ENCODE data around the gene NUP210.

The NUP210 gene

GRCh38 chr3:13364602-13365271 is 55.4 kb downstream of the NUP210 start:
- no peak overlapping the region for H3K27ac ChIP-seq (ENCODE audit: low read length)
- H3K4me1 ChIP-seq (ENCODE audit: control insufficient read depth, insufficient read depth, low read length): peaks cover 5% of the 10 kb centered on the region; the same call in 1 of the 2 replicates
- peaks cover 8% of the 10 kb centered on the region for H3K36me3 ChIP-seq (ENCODE audit: control insufficient read depth, insufficient read depth, low read length)
- H3K9me3 ChIP-seq (ENCODE audit: control insufficient read depth, insufficient read depth, low read length): no peaks in the 10 kb centered on the region
- H3K27me3 ChIP-seq (ENCODE audit: control insufficient read depth, insufficient read depth, low read length): no peaks in the 10 kb centered on the region
- no peak overlapping the region for H3K4me3 ChIP-seq (ENCODE audit: low read length)
- no peak for DNase-seq (ENCODE audit: low read depth, low spot score)
- no CpG with 5 or more reads among the region's 12 CpGs for WGBS (ENCODE audit: insufficient coverage, insufficient read length)

DNA sequence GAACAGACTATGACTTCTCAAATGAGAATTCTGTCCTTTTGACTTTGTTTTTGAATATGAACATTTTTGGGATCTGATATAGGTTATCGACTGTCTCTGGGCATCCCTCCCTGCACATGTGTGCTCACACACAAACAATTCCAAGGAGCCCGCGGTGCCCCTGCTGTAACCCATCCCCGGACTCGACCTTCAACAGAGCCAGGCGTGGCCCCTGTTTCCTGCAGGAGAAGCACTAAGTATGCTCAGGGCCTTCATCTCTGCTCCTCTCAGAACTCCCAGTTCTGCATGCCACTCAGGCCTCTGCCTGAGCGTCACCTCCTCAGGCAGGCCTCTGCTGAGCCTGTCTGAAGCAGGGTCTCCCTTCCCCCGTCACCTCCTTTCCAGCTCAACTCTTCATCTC is 57.6 kb downstream of the NUP210 start:
- no CpG with 5 or more reads among the region's 8 CpGs for WGBS (ENCODE audit: insufficient coverage, insufficient read length)

DNA sequence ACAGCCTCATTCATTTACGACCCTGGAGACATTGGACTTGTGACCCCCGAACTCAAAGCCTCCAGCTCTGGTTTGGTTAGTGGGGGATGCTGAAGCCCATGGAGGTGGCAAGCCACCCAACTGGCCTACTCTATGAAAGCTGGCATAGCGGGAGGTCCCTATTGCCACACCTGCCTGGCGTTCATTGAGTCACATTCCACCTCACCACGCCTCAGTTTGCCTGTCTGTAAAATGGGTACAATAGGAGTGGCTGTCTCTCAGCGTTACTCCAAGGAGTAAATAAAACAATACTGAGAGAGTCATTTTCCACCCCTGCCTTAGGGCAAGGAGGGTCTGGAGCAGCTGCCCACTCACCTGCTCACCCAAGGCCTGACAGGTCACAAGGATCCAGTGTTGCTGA is 60.2 kb downstream of the NUP210 start:
- WGBS (ENCODE audit: insufficient coverage, insufficient read length): no CpG with 5 or more reads among the region's 6 CpGs
- Histone ChIP-seq H3K4me1 (ENCODE audit: control insufficient read depth, insufficient read depth, low read length) (no peaks in the 10 kb centered on the region), H3K9me3 (ENCODE audit: control insufficient read depth, insufficient read depth, low read length) (no peaks in the 10 kb centered on the region), H3K4me3 (ENCODE audit: low read length) (no peak overlapping the region), H3K36me3 (ENCODE audit: control insufficient read depth, insufficient read depth, low read length) (peaks cover 32% of the 10 kb centered on the region), H3K27me3 (ENCODE audit: control insufficient read depth, insufficient read depth, low read length) (no peaks in the 10 kb centered on the region), H3K27ac (ENCODE audit: low read length) (no peak overlapping the region)
- DNase-seq (ENCODE audit: low read depth, low spot score): no peak

More for the DNA sequence above, 57.6 kb downstream of the NUP210 start:
- DNase-seq (ENCODE audit: low read depth, low spot score): no peak
- Histone ChIP-seq H3K4me1 (ENCODE audit: control insufficient read depth, insufficient read depth, low read length) (peaks cover 5% of the 10 kb centered on the region; the same call in 1 of the 2 replicates), H3K9me3 (ENCODE audit: control insufficient read depth, insufficient read depth, low read length) (no peaks in the 10 kb centered on the region), H3K4me3 (ENCODE audit: low read length) (no peak overlapping the region), H3K27me3 (ENCODE audit: control insufficient read depth, insufficient read depth, low read length) (no peaks in the 10 kb centered on the region), H3K27ac (ENCODE audit: low read length) (no peak overlapping the region), H3K36me3 (ENCODE audit: control insufficient read depth, insufficient read depth, low read length) (peaks cover 25% of the 10 kb centered on the region)

DNA sequence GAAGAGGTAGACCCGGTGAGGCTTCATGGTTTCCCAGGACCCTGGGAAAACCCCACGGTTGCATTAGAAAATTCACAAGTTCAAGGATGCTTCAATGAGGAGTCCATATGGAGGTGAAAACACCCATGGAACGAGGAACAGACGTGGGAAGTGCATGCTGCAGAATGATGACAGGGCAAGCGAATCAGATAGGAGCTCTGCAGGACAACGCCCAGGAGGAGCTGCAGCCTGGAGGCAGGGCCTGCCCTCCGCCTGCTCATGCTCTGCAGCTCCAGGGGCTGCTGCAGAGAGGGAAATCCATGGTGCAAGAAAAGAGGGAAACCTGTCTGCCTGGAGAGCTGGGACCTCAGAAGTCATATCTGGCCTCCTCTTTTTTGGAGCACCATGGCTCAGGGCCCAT is 61.5 kb downstream of the NUP210 start:
- no peaks in the 10 kb centered on the region for H3K9me3 ChIP-seq (ENCODE audit: control insufficient read depth, insufficient read depth, low read length)
- H3K4me1 ChIP-seq (ENCODE audit: control insufficient read depth, insufficient read depth, low read length): no peaks in the 10 kb centered on the region
- no CpG with 5 or more reads among the region's 7 CpGs for WGBS (ENCODE audit: insufficient coverage, insufficient read length)
- H3K27me3 ChIP-seq (ENCODE audit: control insufficient read depth, insufficient read depth, low read length): no peaks in the 10 kb centered on the region
- no peak overlapping the region for H3K4me3 ChIP-seq (ENCODE audit: low read length)
- peaks cover 37% of the 10 kb centered on the region for H3K36me3 ChIP-seq (ENCODE audit: control insufficient read depth, insufficient read depth, low read length)
- DNase-seq (ENCODE audit: low read depth, low spot score): no peak
- H3K27ac ChIP-seq (ENCODE audit: low read length): no peak overlapping the region

DNA sequence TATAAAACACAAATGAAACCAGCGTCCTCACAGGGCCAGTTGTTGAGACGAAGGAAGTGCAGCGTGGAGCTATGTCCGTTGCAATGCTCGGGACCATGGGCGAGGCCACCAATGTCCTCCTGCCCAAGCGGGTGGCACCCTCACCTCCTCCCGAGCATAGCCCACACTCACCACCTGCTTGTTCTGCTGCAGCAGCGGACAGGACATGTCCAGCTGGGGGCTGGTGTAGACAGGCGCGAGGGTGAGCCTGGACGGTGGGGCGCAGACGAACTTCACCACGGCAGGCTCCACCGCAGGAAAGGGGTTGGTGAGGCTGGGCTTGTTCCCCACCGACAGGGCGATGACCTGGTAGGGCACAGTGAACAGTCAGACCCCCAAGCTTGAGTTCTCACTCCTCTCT is 62.1 kb downstream of the NUP210 start:
- WGBS (ENCODE audit: insufficient coverage, insufficient read length): no CpG with 5 or more reads among the region's 18 CpGs
- DNase-seq (ENCODE audit: low read depth, low spot score): no peak
- H3K36me3 ChIP-seq (ENCODE audit: control insufficient read depth, insufficient read depth, low read length): peaks cover 40% of the 10 kb centered on the region
- no peaks in the 10 kb centered on the region for H3K9me3 ChIP-seq (ENCODE audit: control insufficient read depth, insufficient read depth, low read length)
- no peaks in the 10 kb centered on the region for H3K27me3 ChIP-seq (ENCODE audit: control insufficient read depth, insufficient read depth, low read length)
- H3K4me1 ChIP-seq (ENCODE audit: control insufficient read depth, insufficient read depth, low read length): no peaks in the 10 kb centered on the region
- H3K4me3 ChIP-seq (ENCODE audit: low read length): no peak overlapping the region
- H3K27ac ChIP-seq (ENCODE audit: low read length): no peak overlapping the region

- WGBS (ENCODE audit: insufficient coverage, insufficient read length): no CpG with 5 or more reads among the region's 11 CpGs
- no peak overlapping the region for H3K27ac ChIP-seq (ENCODE audit: low read length)
- peaks cover 43% of the 10 kb centered on the region for H3K36me3 ChIP-seq (ENCODE audit: control insufficient read depth, insufficient read depth, low read length)
- no peak overlapping the region for H3K4me3 ChIP-seq (ENCODE audit: low read length)
- H3K9me3 ChIP-seq (ENCODE audit: control insufficient read depth, insufficient read depth, low read length): no peaks in the 10 kb centered on the region
- no peak for DNase-seq (ENCODE audit: low read depth, low spot score)
- H3K4me1 ChIP-seq (ENCODE audit: control insufficient read depth, insufficient read depth, low read length): no peaks in the 10 kb centered on the region
- H3K27me3 ChIP-seq (ENCODE audit: control insufficient read depth, insufficient read depth, low read length): no peaks in the 10 kb centered on the region
Observed at GRCh38 chr3:13357074-13357473, 63.0 kb downstream of the NUP210 start.

DNA sequence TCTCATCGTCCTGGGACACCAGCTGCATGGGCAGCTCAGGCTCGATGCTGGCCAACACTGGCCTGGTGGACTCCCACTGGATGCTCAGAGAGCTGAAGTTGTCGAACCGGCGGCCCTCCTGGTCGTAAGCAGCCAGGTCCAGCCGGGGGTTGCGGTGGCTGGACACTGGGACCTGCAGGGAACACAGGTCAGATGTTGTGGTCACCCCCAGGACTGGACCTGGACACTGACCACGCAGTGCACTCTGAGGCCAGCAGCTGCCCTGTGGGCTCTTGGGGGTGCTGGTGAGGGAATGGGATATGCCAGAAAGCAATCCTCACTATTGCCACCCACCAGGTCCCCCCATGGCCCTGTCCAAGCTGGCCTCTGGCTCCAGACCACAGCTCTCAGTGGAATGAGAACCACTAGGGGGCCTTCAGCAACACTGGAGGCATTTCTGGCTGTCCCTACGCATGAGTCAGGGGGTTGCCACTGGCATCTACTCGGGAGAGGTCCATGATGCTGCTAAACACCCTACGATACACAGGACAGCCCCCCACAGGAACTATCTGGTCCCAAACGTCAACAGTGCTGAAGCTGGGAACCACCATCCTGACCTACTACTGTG is 66.1 kb downstream of the NUP210 start:
- Histone ChIP-seq H3K36me3 (ENCODE audit: control insufficient read depth, insufficient read depth, low read length) (peaks cover 30% of the 10 kb centered on the region), H3K9me3 (ENCODE audit: control insufficient read depth, insufficient read depth, low read length) (no peaks in the 10 kb centered on the region)

DNA sequence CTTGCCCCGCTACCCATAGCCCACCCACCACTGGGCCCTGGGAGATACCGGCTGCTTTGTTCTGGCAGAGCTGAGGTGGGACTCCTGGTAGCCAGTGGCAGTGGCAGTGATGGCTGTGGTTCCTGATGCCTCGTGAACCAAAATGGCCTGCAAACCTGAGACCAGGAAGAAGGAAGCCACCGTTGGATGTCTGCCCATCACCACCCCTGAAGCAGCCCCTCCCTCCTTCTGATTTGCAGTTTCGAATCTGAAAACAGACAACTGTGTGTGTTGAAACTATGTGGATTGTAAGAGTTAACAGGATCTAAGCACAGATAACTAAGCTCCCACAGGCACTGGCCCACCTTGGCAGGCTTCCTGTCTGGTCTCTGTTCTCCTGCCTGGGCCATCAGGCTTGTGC is 66.6 kb downstream of the NUP210 start:
- Histone ChIP-seq H3K9me3 (ENCODE audit: control insufficient read depth, insufficient read depth, low read length) (no peaks in the 10 kb centered on the region), H3K27me3 (ENCODE audit: control insufficient read depth, insufficient read depth, low read length) (no peaks in the 10 kb centered on the region), H3K4me1 (ENCODE audit: control insufficient read depth, insufficient read depth, low read length) (peaks cover 6% of the 10 kb centered on the region), H3K4me3 (ENCODE audit: low read length) (no peak overlapping the region), H3K36me3 (ENCODE audit: control insufficient read depth, insufficient read depth, low read length) (peaks cover 26% of the 10 kb centered on the region), H3K27ac (ENCODE audit: low read length) (no peak overlapping the region)
- no CpG with 5 or more reads among the region's 5 CpGs for WGBS (ENCODE audit: insufficient coverage, insufficient read length)
- no peak for DNase-seq (ENCODE audit: low read depth, low spot score)

More for the DNA sequence above, 66.1 kb downstream of the NUP210 start:
- Histone ChIP-seq H3K4me3 (ENCODE audit: low read length) (no peak overlapping the region), H3K27me3 (ENCODE audit: control insufficient read depth, insufficient read depth, low read length) (no peaks in the 10 kb centered on the region), H3K27ac (ENCODE audit: low read length) (no peak overlapping the region), H3K4me1 (ENCODE audit: control insufficient read depth, insufficient read depth, low read length) (peaks cover 5% of the 10 kb centered on the region)
- DNase-seq (ENCODE audit: low read depth, low spot score): no peak
- no CpG with 5 or more reads among the region's 13 CpGs for WGBS (ENCODE audit: insufficient coverage, insufficient read length)

DNA sequence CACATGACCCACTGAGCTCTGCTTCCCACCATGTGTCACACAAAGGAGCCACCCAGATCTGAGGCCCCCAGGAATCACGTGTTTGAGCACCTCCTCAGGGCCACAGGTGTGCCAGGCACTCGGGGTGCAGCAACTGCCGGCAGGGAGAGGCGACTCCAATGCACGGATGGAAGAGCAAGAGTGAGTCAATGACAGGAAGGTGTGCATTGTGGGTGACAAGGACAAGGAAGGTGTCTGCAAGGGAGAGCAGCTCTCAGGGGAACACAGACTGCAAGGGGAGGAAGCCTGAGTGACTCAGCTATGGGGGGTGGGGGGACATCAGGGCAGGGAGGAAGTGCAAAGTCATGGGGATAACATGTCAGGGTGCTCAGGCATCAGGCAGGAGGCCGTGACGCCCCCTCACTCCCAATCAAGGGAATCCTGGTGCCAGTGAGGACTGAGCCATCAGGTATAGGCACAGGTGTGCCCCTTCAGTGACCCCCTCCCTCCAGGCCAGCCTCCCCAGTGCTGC is 67.4 kb downstream of the NUP210 start:
- no peaks in the 10 kb centered on the region for H3K27me3 ChIP-seq (ENCODE audit: control insufficient read depth, insufficient read depth, low read length)
- peaks cover 11% of the 10 kb centered on the region for H3K4me1 ChIP-seq (ENCODE audit: control insufficient read depth, insufficient read depth, low read length)
- WGBS (ENCODE audit: insufficient coverage, insufficient read length): no CpG with 5 or more reads among the region's 7 CpGs
- no peak overlapping the region for H3K27ac ChIP-seq (ENCODE audit: low read length)
- H3K36me3 ChIP-seq (ENCODE audit: control insufficient read depth, insufficient read depth, low read length): peaks cover 19% of the 10 kb centered on the region
- H3K4me3 ChIP-seq (ENCODE audit: low read length): no peak overlapping the region
- DNase-seq (ENCODE audit: low read depth, low spot score): no peak
- H3K9me3 ChIP-seq (ENCODE audit: control insufficient read depth, insufficient read depth, low read length): no peaks in the 10 kb centered on the region

GRCh38 chr3:13349823-13350222 is 70.3 kb downstream of the NUP210 start:
- Histone ChIP-seq H3K4me3 (ENCODE audit: low read length) (no peak overlapping the region), H3K9me3 (ENCODE audit: control insufficient read depth, insufficient read depth, low read length) (no peaks in the 10 kb centered on the region), H3K27ac (ENCODE audit: low read length) (no peak overlapping the region), H3K4me1 (ENCODE audit: control insufficient read depth, insufficient read depth, low read length) (peaks cover 22% of the 10 kb centered on the region), H3K36me3 (ENCODE audit: control insufficient read depth, insufficient read depth, low read length) (peaks cover 11% of the 10 kb centered on the region), H3K27me3 (ENCODE audit: control insufficient read depth, insufficient read depth, low read length) (no peaks in the 10 kb centered on the region)
- WGBS (ENCODE audit: insufficient coverage, insufficient read length): no CpG with 5 or more reads among the region's 3 CpGs
- DNase-seq (ENCODE audit: low read depth, low spot score): no peak

All from iPS DF 6.9 (cell line).